GM12801 (cell line): ENCODE results near the gene SEC14L5.

ENCODE experiments used
- TF ChIP-seq, protein P1 (sequence below): IDR thresholded peaks from one replicate; pipeline ENCODE4 v1.5.1; 2011; ENCODE audit warnings: control low read depth; ENCODE audit not compliant: insufficient read length; ENCODE audit errors: extremely low read depth

Gene SEC14L5

DNA sequence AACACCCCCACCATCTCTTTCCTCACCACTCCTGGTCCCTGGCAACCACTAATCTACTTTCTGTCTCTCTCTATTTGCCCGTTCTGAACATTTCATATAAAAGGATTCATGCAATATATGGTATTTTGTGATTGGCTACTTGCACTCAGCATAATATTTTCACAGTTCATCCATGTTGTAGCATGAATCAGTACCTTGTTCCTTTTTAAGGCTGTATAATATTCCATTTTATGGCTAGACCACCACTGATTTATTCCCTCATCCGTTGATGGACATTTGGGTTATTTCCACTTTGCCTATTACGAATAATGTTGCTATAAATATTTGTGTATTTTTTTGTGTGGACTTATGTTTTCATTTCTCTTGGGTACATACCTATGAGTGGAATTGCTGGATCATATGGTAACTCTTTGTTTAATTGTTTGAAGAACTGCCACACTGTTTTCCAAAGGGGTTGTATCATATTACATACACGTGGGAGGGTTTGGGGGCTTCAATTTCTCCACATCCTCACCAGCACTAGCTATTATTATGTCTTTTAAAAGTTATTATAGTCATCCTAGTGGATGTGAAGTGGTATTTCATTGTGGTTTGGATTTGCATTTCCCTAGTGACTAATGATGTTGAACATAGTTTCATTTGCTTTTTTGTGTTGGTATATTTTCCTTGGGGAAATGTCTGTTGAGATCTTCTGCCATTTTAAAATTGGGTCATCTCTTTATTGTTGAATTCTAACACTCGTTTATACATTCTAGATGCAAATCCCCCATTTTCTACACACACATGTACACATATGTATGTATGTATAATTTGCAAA is 26.3 kb downstream of the SEC14L5 start:
- TF ChIP-seq, protein P1, sequence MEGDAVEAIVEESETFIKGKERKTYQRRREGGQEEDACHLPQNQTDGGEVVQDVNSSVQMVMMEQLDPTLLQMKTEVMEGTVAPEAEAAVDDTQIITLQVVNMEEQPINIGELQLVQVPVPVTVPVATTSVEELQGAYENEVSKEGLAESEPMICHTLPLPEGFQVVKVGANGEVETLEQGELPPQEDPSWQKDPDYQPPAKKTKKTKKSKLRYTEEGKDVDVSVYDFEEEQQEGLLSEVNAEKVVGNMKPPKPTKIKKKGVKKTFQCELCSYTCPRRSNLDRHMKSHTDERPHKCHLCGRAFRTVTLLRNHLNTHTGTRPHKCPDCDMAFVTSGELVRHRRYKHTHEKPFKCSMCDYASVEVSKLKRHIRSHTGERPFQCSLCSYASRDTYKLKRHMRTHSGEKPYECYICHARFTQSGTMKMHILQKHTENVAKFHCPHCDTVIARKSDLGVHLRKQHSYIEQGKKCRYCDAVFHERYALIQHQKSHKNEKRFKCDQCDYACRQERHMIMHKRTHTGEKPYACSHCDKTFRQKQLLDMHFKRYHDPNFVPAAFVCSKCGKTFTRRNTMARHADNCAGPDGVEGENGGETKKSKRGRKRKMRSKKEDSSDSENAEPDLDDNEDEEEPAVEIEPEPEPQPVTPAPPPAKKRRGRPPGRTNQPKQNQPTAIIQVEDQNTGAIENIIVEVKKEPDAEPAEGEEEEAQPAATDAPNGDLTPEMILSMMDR, result no peak

DNA sequence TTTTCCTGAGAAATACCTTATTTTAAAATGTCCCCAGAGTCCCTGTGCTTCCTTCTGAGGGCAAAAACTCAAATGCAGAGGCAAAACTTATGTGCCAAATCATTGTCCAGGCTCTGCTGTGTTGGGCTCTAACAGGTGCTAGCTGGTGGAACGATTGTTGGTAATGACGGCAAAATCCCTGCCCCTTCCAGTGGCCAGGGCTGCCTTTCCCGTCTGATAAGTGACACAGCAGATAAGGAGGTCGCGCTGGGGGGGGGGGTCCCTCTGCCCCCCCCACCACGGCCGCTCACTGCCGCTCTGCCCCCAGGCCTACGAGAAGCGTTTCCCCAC is 29.1 kb downstream of the SEC14L5 start:
- TF ChIP-seq, protein P1, result no peak

DNA sequence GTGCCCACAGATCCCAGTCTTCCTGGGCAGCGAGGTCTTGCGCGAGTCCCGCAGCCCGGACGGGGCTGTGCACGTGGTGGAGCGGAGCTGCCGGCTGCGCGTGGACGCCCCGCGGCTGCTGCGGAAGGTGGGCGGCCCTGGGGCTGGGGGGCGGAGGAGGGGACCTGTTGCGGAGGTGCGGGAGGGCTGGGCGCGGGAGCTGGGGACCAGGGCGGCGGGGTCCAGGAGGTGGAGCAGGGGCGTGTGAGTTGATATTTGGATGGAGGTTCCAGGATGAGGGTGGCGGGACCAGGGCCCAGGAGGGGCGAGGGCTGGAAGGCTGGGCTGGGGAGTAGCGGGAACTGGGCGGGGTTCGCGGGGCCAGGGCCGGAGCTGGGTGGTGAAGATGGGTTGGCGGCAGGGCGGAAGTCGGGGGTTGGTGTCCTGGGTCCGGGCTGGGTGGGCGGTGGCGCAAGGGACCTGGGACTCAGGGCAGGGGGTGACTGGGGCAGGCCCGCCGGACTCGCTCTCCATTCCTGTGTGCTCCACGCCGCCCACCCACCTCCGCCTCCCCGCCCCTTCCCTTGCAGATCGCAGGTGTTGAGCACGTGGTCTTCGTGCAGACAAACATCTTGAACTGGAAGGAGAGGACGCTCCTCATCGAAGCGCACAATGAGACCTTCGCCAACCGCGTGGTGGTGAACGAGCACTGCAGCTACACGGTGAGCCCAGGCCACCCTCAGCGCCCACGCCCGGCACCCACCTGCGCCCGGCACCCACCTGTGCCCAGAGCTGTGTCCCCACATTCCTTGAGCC is 29.6 kb downstream of the SEC14L5 start:
- TF ChIP-seq, protein P1, result no peak

DNA sequence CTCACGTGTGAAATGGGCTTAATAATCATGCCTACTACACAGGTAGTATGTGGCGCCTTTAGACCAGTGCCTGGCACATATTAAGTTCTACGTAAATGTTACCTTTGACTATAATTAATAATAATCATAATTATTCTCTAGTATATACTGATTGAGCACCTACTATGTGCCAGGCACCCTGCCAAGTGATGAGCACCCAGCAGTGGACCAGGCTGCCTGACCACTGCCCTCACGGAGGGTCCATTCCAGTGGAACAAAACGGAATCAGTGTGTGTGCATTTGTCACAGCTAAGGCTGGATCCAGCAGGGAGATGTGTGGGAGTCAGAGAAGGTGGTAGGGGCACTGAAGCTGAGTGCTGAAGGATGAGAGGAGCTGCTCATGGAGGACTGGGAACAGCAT is 30.5 kb downstream of the SEC14L5 start:
- TF ChIP-seq, protein P1, result no peak

DNA sequence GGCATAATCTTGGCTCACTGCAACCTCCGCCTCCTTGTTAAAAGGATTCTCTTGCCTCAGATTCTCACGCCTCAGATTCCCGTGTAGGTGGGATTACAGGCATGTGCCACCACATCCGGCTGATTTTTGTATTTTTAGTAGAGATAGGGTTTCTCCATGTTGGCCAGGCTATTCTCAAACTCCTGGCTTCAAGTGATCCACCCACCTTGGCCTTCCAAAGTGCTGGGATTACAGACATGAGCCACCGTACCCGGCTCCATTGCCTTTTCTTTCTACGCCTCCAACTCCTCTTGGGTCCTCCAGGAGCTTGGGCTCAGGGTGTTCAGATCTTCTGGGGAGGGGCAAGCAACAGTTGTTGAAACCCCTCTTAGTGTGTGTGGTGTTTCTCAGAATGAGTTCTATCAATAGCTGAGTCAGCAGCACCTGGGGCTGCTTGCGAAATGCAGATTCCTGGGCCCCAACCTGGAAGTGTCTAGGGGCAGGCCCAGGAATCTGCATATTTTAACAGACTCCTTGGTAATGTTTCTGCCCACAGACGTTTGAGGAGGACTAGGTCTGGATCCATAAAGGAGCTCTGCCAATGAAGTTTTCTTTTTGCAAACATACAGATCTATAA is 31.4 kb downstream of the SEC14L5 start:
- TF ChIP-seq, protein P1, result no peak

DNA sequence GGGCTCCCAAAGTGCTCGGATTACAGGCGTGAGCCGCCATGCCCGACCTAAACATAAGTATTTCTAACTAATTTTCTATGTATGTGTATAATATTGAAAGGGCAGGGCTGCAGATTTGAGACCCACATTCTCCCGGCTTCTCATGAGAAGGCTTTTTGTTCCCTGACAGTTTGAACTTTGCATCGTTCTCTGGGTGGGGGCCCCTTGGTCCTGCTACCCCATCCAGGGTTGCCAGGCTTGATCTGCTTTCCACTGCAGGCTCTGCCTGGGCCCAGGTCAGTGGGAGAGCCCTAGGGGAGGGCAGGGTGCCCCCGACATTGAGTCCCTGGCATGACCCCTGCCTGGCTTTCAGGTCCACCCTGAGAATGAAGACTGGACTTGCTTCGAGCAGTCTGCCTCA is 32.3 kb downstream of the SEC14L5 start:
- TF ChIP-seq, protein P1, result no peak

DNA sequence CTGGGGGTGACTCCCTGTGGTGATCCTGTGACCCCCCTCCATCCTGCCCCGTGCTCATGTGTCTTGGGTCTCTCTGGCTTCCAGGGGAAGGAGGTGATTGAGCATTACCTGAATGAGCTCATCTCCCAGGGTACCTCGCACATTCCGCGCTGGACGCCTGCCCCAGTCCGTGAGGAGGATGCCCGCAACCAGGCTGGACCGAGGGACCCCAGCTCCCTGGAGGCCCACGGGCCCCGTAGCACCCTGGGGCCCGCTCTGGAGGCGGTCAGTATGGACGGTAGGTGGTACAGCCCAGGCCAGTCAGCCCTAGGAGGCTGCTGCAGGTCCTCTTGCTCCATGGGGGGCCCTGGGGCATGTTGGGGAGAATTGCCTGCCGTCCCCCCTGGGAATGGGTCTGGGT is 33.6 kb downstream of the SEC14L5 start:
- TF ChIP-seq, protein P1, result no peak
